H1 (cell line): ENCODE results near the gene DGKI. TPM values are rescaled to one million over a fixed set of nuclear protein-coding genes. Genes with fewer than 3 reads are reported as not detected.

Experiments used
- CTCF ChIA-PET: fragments of 300-600 bp; sonication (Branson Sonifier 250); formaldehyde crosslinking; loops from one replicate; lab custom pipeline; 2021; ENCODE audit not compliant: partially characterized antibody; lab: Charles Lee
- POLR2A ChIA-PET: fragments of 300-600 bp; sonication (Branson Sonifier 250); formaldehyde crosslinking; loops from one replicate; lab custom pipeline; 2021; ENCODE audit warnings: inconsistent platforms; ENCODE audit not compliant: partially characterized antibody; lab: Charles Lee
- DNase-seq, 2 experiments: peaks; one replicate each; pipeline versions ENCODE4 v3.0.0 to v3.0.0-alpha.2; 2010 to 2022; ENCODE audit warnings: low spot score in 2 of 2, low read depth in 1 of 2, mixed read lengths in 1 of 2
- FAIRE-seq: peaks from 2 replicates; lab custom pipeline; 2011; peaks lifted over from hg19 to GRCh38; lab: Jason Lieb, UNC
- H2AFZ ChIP-seq: 2 replicates; pipeline ENCODE4 v1.8.1; 2012; ENCODE audit warnings: low read length, inconsistent platforms
- H2AK5ac ChIP-seq: 2 replicates; pipeline ENCODE4 v1.6.1; 2013; ENCODE audit warnings: low read depth, low read length
- H2BK120ac ChIP-seq: replicated peaks from 2 replicates; pipeline ENCODE3; 2013; ENCODE audit warnings: low read depth, low read length, inconsistent platforms
- H2BK12ac ChIP-seq: 2 replicates; pipeline ENCODE4 v1.6.1; 2013; ENCODE audit warnings: low read depth, low read length
- H2BK15ac ChIP-seq: 2 replicates; pipeline ENCODE4 v1.6.1; 2013; ENCODE audit warnings: low read length
- H2BK20ac ChIP-seq: 2 replicates; pipeline ENCODE4 v1.6.1; 2013; ENCODE audit warnings: low read length
- H2BK5ac ChIP-seq: 2 replicates; pipeline ENCODE4 v1.6.1; 2013; ENCODE audit warnings: low read depth, low read length
- H3K14ac ChIP-seq: 2 replicates; pipeline ENCODE4 v1.6.1; 2013; ENCODE audit warnings: inconsistent platforms; ENCODE audit not compliant: insufficient read length
- H3K18ac ChIP-seq: 2 replicates; pipeline ENCODE4 v1.6.1; 2013; ENCODE audit warnings: low read length; ENCODE audit errors: extremely low read depth
- H3K23ac ChIP-seq: 2 replicates; pipeline ENCODE4 v1.6.1; 2013; ENCODE audit warnings: inconsistent platforms; ENCODE audit not compliant: insufficient read length
- H3K23me2 ChIP-seq: 2 replicates; pipeline ENCODE4 v1.6.1; 2013; ENCODE audit warnings: low read depth, low read length
- H3K27ac ChIP-seq: 2 replicates; pipeline ENCODE4 v1.6.1; 2011; ENCODE audit warnings: low read depth, low read length, inconsistent platforms
- H3K27me3 ChIP-seq, 4 experiments: replicated peaks in 1 of 4; 1 replicate in 1 of 4; 2 replicates in 3 of 4; pipeline versions ENCODE4 v1.6.1 to v1.8.1; 2011 to 2013; ENCODE audit warnings: low read length in 3 of 4, mild to moderate bottlenecking in 3 of 4, inconsistent platforms in 2 of 4, mixed read lengths in 2 of 4, moderate library complexity in 1 of 4; ENCODE audit not compliant: control insufficient read depth in 3 of 4, insufficient read depth in 3 of 4; ENCODE audit errors: extremely low read depth in 1 of 4
- H3K36me3 ChIP-seq, 4 experiments: 2 replicates each; pipeline versions ENCODE4 v1.6.1 to v1.8.1; 2011 to 2013; ENCODE audit warnings: mild to moderate bottlenecking in 4 of 4, low read length in 3 of 4, moderate library complexity in 2 of 4, control low read depth in 1 of 4, inconsistent platforms in 1 of 4; ENCODE audit not compliant: insufficient read depth in 4 of 4, control insufficient read depth in 2 of 4
- H3K4ac ChIP-seq: replicated peaks from 2 replicates; pipeline ENCODE3; 2013; ENCODE audit warnings: low read length, low read depth, mixed read lengths, inconsistent platforms; ENCODE audit not compliant: insufficient read length
- H3K4me1 ChIP-seq, 4 experiments: replicated peaks in 1 of 4; 1 replicate in 1 of 4; 2 replicates in 3 of 4; pipeline versions ENCODE4 v1.6.1 to v1.8.1; 2011 to 2013; ENCODE audit warnings: low read length in 3 of 4, inconsistent platforms in 2 of 4, mixed read lengths in 1 of 4; ENCODE audit not compliant: insufficient read depth in 4 of 4, control insufficient read depth in 3 of 4
- H3K4me2 ChIP-seq, 2 experiments: 2 replicates each; pipeline versions ENCODE4 v1.6.1 to v1.8.1; 2011 to 2013; ENCODE audit warnings: low read depth in 2 of 2, low read length in 2 of 2, control low read depth in 1 of 2, inconsistent platforms in 1 of 2, mild to moderate bottlenecking in 1 of 2; ENCODE audit not compliant: insufficient read depth in 1 of 2
- H3K4me3 ChIP-seq, 4 experiments: fragments of 200-600, 300-600 bp in 1 of 4; sonication (generic), shearing (Covaris generic), sonication (Bioruptor Twin) in 1 of 4; 2 replicates each; pipeline versions ENCODE4 v1.5.1 to v1.8.1; 2011 to 2016; ENCODE audit warnings: low read length in 4 of 4, low read depth in 3 of 4, control low read depth in 2 of 4, inconsistent platforms in 2 of 4, mild to moderate bottlenecking in 2 of 4, mixed read lengths in 1 of 4, moderate library complexity in 1 of 4; ENCODE audit not compliant: insufficient read depth in 2 of 4; ENCODE audit errors: extremely low read depth in 1 of 4
- H3K56ac ChIP-seq: replicated peaks from 2 replicates; pipeline ENCODE3; 2013; ENCODE audit warnings: low read depth, mild to moderate bottlenecking, mixed read lengths, low read length, inconsistent platforms; ENCODE audit not compliant: insufficient read length
- H3K79me1 ChIP-seq: 2 replicates; pipeline ENCODE4 v1.6.1; 2013; ENCODE audit warnings: low read depth, low read length, control low read depth
- H3K79me2 ChIP-seq, 2 experiments: 2 replicates each; pipeline versions ENCODE4 v1.6.1 to v1.8.1; 2012 to 2013; ENCODE audit warnings: low read length in 2 of 2, mild to moderate bottlenecking in 2 of 2, inconsistent platforms in 1 of 2; ENCODE audit not compliant: insufficient read depth in 2 of 2, control insufficient read depth in 1 of 2
- H3K9ac ChIP-seq, 4 experiments: replicated peaks in 1 of 4; 1 replicate in 1 of 4; 2 replicates in 3 of 4; pipeline versions ENCODE4 v1.6.1 to v1.8.1; 2011 to 2013; ENCODE audit warnings: low read depth in 3 of 4, low read length in 3 of 4, control low read depth in 2 of 4, mild to moderate bottlenecking in 2 of 4, moderate library complexity in 2 of 4, inconsistent platforms in 1 of 4; ENCODE audit errors: extremely low read depth in 1 of 4
- H3K9me3 ChIP-seq, 2 experiments: 2 replicates each; pipeline versions ENCODE4 v1.6.1 to v1.8.1; 2012 to 2013; ENCODE audit warnings: mild to moderate bottlenecking in 2 of 2, moderate library complexity in 2 of 2, control low read depth in 1 of 2, inconsistent platforms in 1 of 2, low read depth in 1 of 2, low read length in 1 of 2, mixed read lengths in 1 of 2; ENCODE audit not compliant: insufficient read depth in 2 of 2
- H4K20me1 ChIP-seq, 2 experiments: replicated peaks in 1 of 2; 2 replicates each; pipeline versions ENCODE3 to v1.8.1; 2011 to 2013; ENCODE audit warnings: inconsistent platforms in 2 of 2, low read length in 2 of 2, mild to moderate bottlenecking in 1 of 2; ENCODE audit not compliant: insufficient read depth in 2 of 2, control insufficient read depth in 1 of 2
- H4K5ac ChIP-seq: 2 replicates; pipeline ENCODE4 v1.6.1; 2013; ENCODE audit warnings: low read length, low read depth, mixed read lengths, inconsistent platforms; ENCODE audit not compliant: insufficient read length
- H4K8ac ChIP-seq: 2 replicates; pipeline ENCODE4 v1.8.0; 2013; ENCODE audit warnings: mild to moderate bottlenecking, moderate library complexity, low read length, inconsistent platforms; ENCODE audit not compliant: insufficient read depth; ENCODE audit errors: extremely low read depth
- H4K91ac ChIP-seq: replicated peaks from 2 replicates; pipeline ENCODE3; 2013; ENCODE audit warnings: low read length, mixed read lengths, inconsistent platforms; ENCODE audit not compliant: insufficient read length
- ASH2L ChIP-seq: fragments of 200-600, 300-600 bp; sonication (generic); IDR thresholded peaks from one replicate; pipeline ENCODE4 v1.7.1; 2017; ENCODE audit warnings: low read length
- BACH1 ChIP-seq: IDR thresholded peaks from 2 replicates; pipeline ENCODE4 v1.6.1; 2012; ENCODE audit warnings: low read length, improper control_type of control experiment
- BCL11A ChIP-seq, 2 experiments: IDR thresholded peaks; one replicate each; pipeline ENCODE4 v1.6.1; 2011; ENCODE audit warnings: low read depth in 2 of 2, low read length in 2 of 2, mild to moderate bottlenecking in 2 of 2
- CREB1 ChIP-seq: IDR thresholded peaks from 2 replicates; pipeline ENCODE4 v1.6.1; 2012; ENCODE audit warnings: inconsistent platforms
- GTF2F1 ChIP-seq: IDR thresholded peaks from 2 replicates; pipeline ENCODE4 v1.6.1; 2012; ENCODE audit warnings: low read depth, low read length, improper control_type of control experiment, borderline replicate concordance
- MAFK ChIP-seq: IDR thresholded peaks from 2 replicates; pipeline ENCODE4 v1.6.1; 2012; ENCODE audit warnings: low read depth, mild to moderate bottlenecking, improper control_type of control experiment, low read length
- NANOG ChIP-seq: IDR thresholded peaks from 2 replicates; pipeline ENCODE4 v1.6.1; 2011; ENCODE audit warnings: low read length, low read depth, mild to moderate bottlenecking, inconsistent platforms; ENCODE audit not compliant: insufficient read depth, poor library complexity, severe bottlenecking
- POU5F1 ChIP-seq: IDR thresholded peaks from 2 replicates; pipeline ENCODE4 v1.6.1; 2011; ENCODE audit warnings: low read depth, mild to moderate bottlenecking, low read length, moderate library complexity
- RBBP5 ChIP-seq: IDR thresholded peaks from 2 replicates; pipeline ENCODE4 v1.7.1; 2012; ENCODE audit warnings: low read depth, mild to moderate bottlenecking, inconsistent platforms, low read length, moderate library complexity, borderline replicate concordance
- SUZ12 ChIP-seq: fragments of 200-600 bp; sonication (generic); IDR thresholded peaks from 2 replicates; pipeline ENCODE4 v1.6.1; 2012; ENCODE audit warnings: mild to moderate bottlenecking, inconsistent platforms, low read length, moderate library complexity, mixed read lengths
- TAF1 ChIP-seq: IDR thresholded peaks from 2 replicates; pipeline ENCODE4 v1.6.1; 2011; ENCODE audit warnings: mild to moderate bottlenecking, low read depth, low read length
- TCF12 ChIP-seq: IDR thresholded peaks from 2 replicates; pipeline ENCODE4 v1.6.1; 2011; ENCODE audit warnings: low read depth, mild to moderate bottlenecking, low read length
- TEAD4 ChIP-seq: IDR thresholded peaks from 2 replicates; pipeline ENCODE4 v1.6.1; 2012; ENCODE audit warnings: low read depth, low read length, inconsistent platforms, mixed read lengths
- WGBS, 2 experiments: shearing (Covaris generic) in 1 of 2; methylation state at CpG; one replicate each; pipeline versions ENCODE4 v1.1.6 to v1.1.7; 2013 to 2015; ENCODE audit warnings: low lambda C conversion rate in 2 of 2, mixed read lengths in 2 of 2, inconsistent platforms in 1 of 2, low coverage in 1 of 2, missing lambda C conversion rate in 1 of 2; ENCODE audit not compliant: insufficient replicate concordance in 2 of 2, insufficient coverage in 1 of 2, insufficient read length in 1 of 2; ENCODE audit errors: extremely low coverage in 1 of 2, missing lambda C conversion rate in 1 of 2; 5-methylcytosine and 5-hydroxymethylcytosine counted together
- polyA plus RNA-seq, 7 experiments: library from polyadenylated mRNA; depleted of rRNA in 3 of 7; stranded (reverse) in 5 of 7; unstranded in 2 of 7; fragments of >200 nt in 5 of 7; fragments of 200-250 nt in 2 of 7; gene quantifications; 1 replicate in 5 of 7; 2 replicates in 1 of 7; 4 replicates in 1 of 7; pipeline versions ENCODE4 v1.2.1 to v1.2.3, GENCODE V29; 2011 to 2013; ENCODE audit warnings: missing spikeins in 2 of 7, mixed read lengths in 2 of 7
- total RNA-seq: library from RNA; stranded (reverse); fragmentation: NEBNext Ultra II Directional; extraction: Animal tissue kit (Norgen Biotek cat#: 25700); gene quantifications from 2 replicates; pipeline ENCODE4 v1.2.1, GENCODE V29; 2021
- TF ChIP-seq, protein P1 (sequence below): IDR thresholded peaks from 2 replicates; pipeline ENCODE4 v1.6.1; 2012; ENCODE audit warnings: low read length, inconsistent platforms

Gene DGKI
- total and polyA plus RNA-seq, 2 of the 8 experiments (the other 6 are each of a cell fraction or from before 2014, with no cell fraction given), result 0.20 to 0.71 TPM

GRCh38 chr7:137768366-137768765 lies 78.4 kb downstream of the DGKI start:
- no peak overlapping the region for H3K14ac ChIP-seq
- no peak overlapping the region for H2BK15ac ChIP-seq
- POLR2A ChIA-PET, result no interaction called here
- 73% methylated on average over 6 of the region's 6 CpGs; no CpG with 5 or more reads in 1 of the 2 experiments for WGBS, 2 experiments
- H4K8ac ChIP-seq, result no peak overlapping the region
- H3K27me3 ChIP-seq, result no peaks in the 10 kb centered on the region
- no peaks in the 10 kb centered on the region for H3K79me2 ChIP-seq
- H3K79me1 ChIP-seq, result no peaks in the 10 kb centered on the region
- H3K9ac ChIP-seq, result no peak overlapping the region
- no peak overlapping the region for H3K4ac ChIP-seq
- H3K36me3 ChIP-seq, result no peaks in the 10 kb centered on the region
- no peak overlapping the region for H2AK5ac ChIP-seq
- no peak overlapping the region for H2BK12ac ChIP-seq
- peaks cover 0 to 2% (median 1%) of the 10 kb centered on the region in 4 experiments; a peak in 2 of 7 replicates for H3K4me1 ChIP-seq
- no peak overlapping the region for H3K4me2 ChIP-seq
- FAIRE-seq, result no peak
- no peak overlapping the region for H3K23ac ChIP-seq
- no peaks in the 10 kb centered on the region for H3K23me2 ChIP-seq
- H4K20me1 ChIP-seq, result no peaks in the 10 kb centered on the region
- H2AFZ ChIP-seq, result 0 out of 2 replicates have a peak overlapping the region, but pooled peaks have one; percentile 31
- H3K9me3 ChIP-seq, result no peaks in the 10 kb centered on the region
- no peak overlapping the region for H4K5ac ChIP-seq
- no peak overlapping the region for H2BK120ac ChIP-seq
- DNase-seq, result no peak
- H2BK5ac ChIP-seq, result no peak overlapping the region
- no peak overlapping the region for H3K56ac ChIP-seq
- no peak overlapping the region for H3K27ac ChIP-seq
- no peak overlapping the region for H4K91ac ChIP-seq
- H2BK20ac ChIP-seq, result no peak overlapping the region
- H3K4me3 ChIP-seq, result no peak overlapping the region
- CTCF ChIA-PET, result interaction anchor here (1.2 to 1.6 kb wide), 3 partner anchors 21 to 112 kb away, joined by 3 to 6 read pairs (median 3); no protein-coding TSS in a partner anchor
- H3K18ac ChIP-seq, result no peak overlapping the region
- no peak for TF ChIP-seq POU5F1
- no peak for TF ChIP-seq TCF12
- TF ChIP-seq GTF2F1, result no peak
- no peak for TF ChIP-seq TAF1
- no peak for TF ChIP-seq NANOG
- no peak for TF ChIP-seq TEAD4
- TF ChIP-seq BCL11A (IDR thresholded peaks at IDR 0.05; ENCODE audit: low read depth in 2 of 2, low read length in 2 of 2), result no peak
- TF ChIP-seq SUZ12, result no peak
- no peak for TF ChIP-seq MAFK
- TF ChIP-seq BACH1, result no peak
- TF ChIP-seq CREB1, result no peak
- TF ChIP-seq RBBP5, result no peak
- TF ChIP-seq, protein P1, sequence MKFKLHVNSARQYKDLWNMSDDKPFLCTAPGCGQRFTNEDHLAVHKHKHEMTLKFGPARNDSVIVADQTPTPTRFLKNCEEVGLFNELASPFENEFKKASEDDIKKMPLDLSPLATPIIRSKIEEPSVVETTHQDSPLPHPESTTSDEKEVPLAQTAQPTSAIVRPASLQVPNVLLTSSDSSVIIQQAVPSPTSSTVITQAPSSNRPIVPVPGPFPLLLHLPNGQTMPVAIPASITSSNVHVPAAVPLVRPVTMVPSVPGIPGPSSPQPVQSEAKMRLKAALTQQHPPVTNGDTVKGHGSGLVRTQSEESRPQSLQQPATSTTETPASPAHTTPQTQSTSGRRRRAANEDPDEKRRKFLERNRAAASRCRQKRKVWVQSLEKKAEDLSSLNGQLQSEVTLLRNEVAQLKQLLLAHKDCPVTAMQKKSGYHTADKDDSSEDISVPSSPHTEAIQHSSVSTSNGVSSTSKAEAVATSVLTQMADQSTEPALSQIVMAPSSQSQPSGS, result no peak
- no peak for TF ChIP-seq ASH2L
